K562 (cell line): Measurements from ENCODE around the gene TRPC4AP. TPM values are rescaled to one million over a fixed set of nuclear protein-coding genes. Genes with fewer than 3 reads are reported as not detected.

Experiments used
- ATAC-seq: fragments of 200-7000 bp; cut with Tn5 transposase; 3 replicates; pipeline ENCODE4 v1.9.1; 2020; ENCODE audit warnings: moderate library complexity
- BruUV-seq: library from RNA; stranded (reverse); fragments of 400-500 nt; replicated peaks from 2 replicates; lab custom pipeline; 2021; lab: Mats Ljungman, UMichigan
- CTCF ChIA-PET: fragments of 300-600 bp; formaldehyde crosslinking; extraction: SDS; loops from one replicate; lab custom pipeline; 2021; ENCODE audit warnings: low intra/inter-chr PET ratio; lab: Yijun Ruan, JAX
- POLR2A ChIA-PET: fragments of 300-600, 350-650 bp; sonication (Branson Sonifier 250); formaldehyde crosslinking; extraction: SDS; loops from one replicate; lab custom pipeline; 2021; ENCODE audit warnings: antibody characterized with exemption, inconsistent platforms; lab: Yijun Ruan, JAX
- DNase-seq, 4 experiments: peaks; one replicate each; pipeline versions ENCODE4 v3.0.0 to v3.0.0-alpha.2; 2011 to 2018; ENCODE audit warnings: low spot score in 3 of 4, mixed read lengths in 3 of 4; ENCODE audit errors: extremely low read depth in 1 of 4
- FAIRE-seq: peaks from 2 replicates; lab custom pipeline; 2011; peaks lifted over from hg19 to GRCh38; lab: Jason Lieb, UNC
- H2AFZ ChIP-seq: 2 replicates; pipeline ENCODE4 v1.6.0; 2011; ENCODE audit warnings: low read depth, low read length, control low read depth, inconsistent platforms
- H3K27ac ChIP-seq: fragments of 200-600 bp; 3 replicates; pipeline ENCODE4 v1.8.0; 2011; ENCODE audit warnings: low read depth, mild to moderate bottlenecking, control low read depth, inconsistent platforms, low read length, moderate library complexity, mixed read lengths; ENCODE audit errors: extremely low read depth
- H3K27me3 ChIP-seq, 2 experiments: fragments of 300-600 bp in 1 of 2; 2 replicates in 1 of 2; 3 replicates in 1 of 2; pipeline versions ENCODE4 v1.6.0 to v1.8.0; 2011; ENCODE audit warnings: inconsistent platforms in 2 of 2, low read length in 2 of 2, mild to moderate bottlenecking in 1 of 2, mixed read lengths in 1 of 2, moderate library complexity in 1 of 2; ENCODE audit not compliant: control insufficient read depth in 2 of 2, insufficient read depth in 2 of 2
- H3K36me3 ChIP-seq: fragments of 300-600 bp; 3 replicates; pipeline ENCODE4 v1.8.0; 2011; ENCODE audit warnings: mild to moderate bottlenecking, low read length, inconsistent platforms; ENCODE audit not compliant: control insufficient read depth, insufficient read depth
- H3K4me1 ChIP-seq, 2 experiments: fragments of 200-600 bp in 1 of 2; replicated peaks in 1 of 2; 2 replicates in 1 of 2; 3 replicates in 1 of 2; pipeline versions ENCODE4 v1.5.1 to v1.8.0; 2011; ENCODE audit warnings: inconsistent platforms in 2 of 2, low read length in 2 of 2, mild to moderate bottlenecking in 1 of 2, mixed read lengths in 1 of 2, moderate library complexity in 1 of 2; ENCODE audit not compliant: control insufficient read depth in 2 of 2, insufficient read depth in 2 of 2
- H3K4me2 ChIP-seq: 2 replicates; pipeline ENCODE4 v1.6.1; 2011; ENCODE audit warnings: low read length, control low read depth, inconsistent platforms, mixed read lengths; ENCODE audit not compliant: insufficient read depth
- H3K4me3 ChIP-seq: fragments of 200-600 bp; sonication (generic), shearing (Covaris generic); 2 replicates; pipeline ENCODE4 v1.5.1; 2016; ENCODE audit warnings: control low read depth, inconsistent platforms
- H3K79me2 ChIP-seq: fragments of 200-600 bp; 3 replicates; pipeline ENCODE4 v1.8.0; 2011; ENCODE audit warnings: low read length, inconsistent platforms; ENCODE audit not compliant: control insufficient read depth, insufficient read depth
- H3K9ac ChIP-seq, 2 experiments: 2 replicates each; pipeline versions ENCODE4 v1.6.0 to v1.6.1; 2011; ENCODE audit warnings: low read depth in 2 of 2, low read length in 2 of 2, control low read depth in 1 of 2, inconsistent platforms in 1 of 2, mild to moderate bottlenecking in 1 of 2, mixed read lengths in 1 of 2; ENCODE audit not compliant: insufficient read depth in 1 of 2
- H3K9me1 ChIP-seq: one replicate; pipeline ENCODE4 v1.6.0; 2011; ENCODE audit warnings: inconsistent platforms, mild to moderate bottlenecking, low read length, moderate library complexity; ENCODE audit not compliant: control insufficient read depth, insufficient read depth
- H3K9me3 ChIP-seq: replicated peaks from 2 replicates; pipeline ENCODE4 v1.5.1; 2011; ENCODE audit warnings: low read depth, low read length, inconsistent platforms; ENCODE audit not compliant: control insufficient read depth, insufficient read depth
- H4K20me1 ChIP-seq: replicated peaks from 2 replicates; pipeline ENCODE4 v1.6.1; 2011; ENCODE audit warnings: low read length, inconsistent platforms, mixed read lengths; ENCODE audit not compliant: control insufficient read depth, insufficient read depth
- AFF4 ChIP-seq: sonication (generic); formaldehyde crosslinking; IDR thresholded peaks from 2 replicates; pipeline ENCODE4 v1.8.0; 2023; ENCODE audit warnings: mild to moderate bottlenecking, missing genetic modification reagents
- STAT5B ChIP-seq: fragments of 250-450 bp; sonication (Bioruptor Pico); IDR thresholded peaks from 2 replicates; pipeline ENCODE4 v1.8.0; 2021; ENCODE audit warnings: mild to moderate bottlenecking, inconsistent platforms
- ZNF121 ChIP-seq: sonication (generic); formaldehyde crosslinking; conservative IDR thresholded peaks from 2 replicates; pipeline ENCODE4 v1.8.0; 2022; ENCODE audit warnings: missing genetic modification reagents
- WGBS: fragments of 100-300 bp; shearing (Covaris generic); methylation state at CpG from one replicate; pipeline ENCODE4 v1.1.6; 2016; ENCODE audit warnings: low coverage, mixed read lengths; ENCODE audit not compliant: insufficient coverage; ENCODE audit errors: missing lambda C conversion rate; 5-methylcytosine and 5-hydroxymethylcytosine counted together
- in situ Hi-C: fragments of 300-500 bp; cut with MboI; formaldehyde crosslinking; loops from 4 replicates; pipeline ENCODE4 v1.15.0; 2018; ENCODE audit warnings: inconsistent platforms, mixed read lengths
- intact Hi-C: fragments of 100-400 bp; cut with micrococcal nuclease; formaldehyde crosslinking; loops from 2 replicates; pipeline ENCODE4 v1.14.2; 2022
- polyA plus RNA-seq, 8 experiments: library from polyadenylated mRNA; depleted of rRNA in 4 of 8; stranded (reverse) in 5 of 8; unstranded in 3 of 8; fragments of >200 nt; fragmentation: Nextera tagmentation in 2 of 8; fragmentation: Illumina TruSeq in 1 of 8; extraction: Ambion mirVana in 2 of 8; extraction: Trizol in 1 of 8; gene quantifications; 2 replicates each; pipeline versions ENCODE4 v1.2.1 to v1.2.3, GENCODE V29; 2011 to 2014; ENCODE audit warnings: inconsistent platforms in 1 of 8, missing spikeins in 1 of 8
- total RNA-seq, 7 experiments: library from RNA; depleted of rRNA in 6 of 7; stranded (reverse); fragments of >200 nt in 6 of 7; fragmentation: Illumina TruSeq in 2 of 7; extraction: Trizol in 2 of 7; gene quantifications; 2 replicates each; pipeline versions ENCODE4 v1.2.1 to v1.2.3, GENCODE V29; 2011 to 2021; ENCODE audit warnings: low replicate concordance in 1 of 7

Gene TRPC4AP
- total and polyA plus RNA-seq, 9 of the 15 experiments (the other 6 are each of a cell fraction or from before 2014, with no cell fraction given) = 2.3 to 70.3 (median 33.3) TPM

GRCh38 chr20:34964486-34964885 is 128.1 kb downstream of the TRPC4AP start:
- Histone ChIP-seq H3K36me3 (no peaks in the 10 kb centered on the region), H3K27me3 (no peaks in the 10 kb centered on the region), H3K4me3 (no peak overlapping the region)
- in situ Hi-C loops = no loop called here
- TF ChIP-seq ZNF121 (CRISPR knock-in tag) (peak; percentile 74), STAT5B (no peak), AFF4 (CRISPR knock-in tag) (no peak)
- TF ChIP-seq, all 486 proteins: peak for 1
- FAIRE-seq (no peak), ATAC-seq (no peak), DNase-seq (no peak)
- BruUV-seq = no TSS peak
- no peaks in the 10 kb centered on the region for H3K9me3 ChIP-seq
- no peaks in the 10 kb centered on the region for H3K79me2 ChIP-seq
- ChIA-PET POLR2A (no interaction called here), CTCF (no interaction called here)
- no peaks in the 10 kb centered on the region for H3K9me1 ChIP-seq
- H3K4me1 ChIP-seq = peaks cover 12 to 17% of the 10 kb centered on the region in 2 experiments; a peak in 3 of 5 replicates
- no peak overlapping the region for H2AFZ ChIP-seq
- no peaks in the 10 kb centered on the region for H4K20me1 ChIP-seq
- intact Hi-C loops = no loop called here
- 46% methylated on average over 3 of the region's 5 CpGs for WGBS
- H3K9ac ChIP-seq = no peak overlapping the region
- no peak overlapping the region for H3K27ac ChIP-seq
- H3K4me2 ChIP-seq = no peak overlapping the region
